ENCODE measurements around the gene FRAS1. TPM values are rescaled to one million over a fixed set of nuclear protein-coding genes. Genes with fewer than 3 reads are reported as not detected.
A peak's percentile ranks its signal among the peaks of the same experiment; 100 is the strongest.
"Not testable (repeated sequence)": the region's sequence is repeated elsewhere in the genome, so short reads cannot be mapped to it uniquely, and the experiment has no call there.

The FRAS1 gene
- total RNA-seq, 8 experiments from 2014 or later: 0.59 to 28.6 (median 5.4) TPM

DNA sequence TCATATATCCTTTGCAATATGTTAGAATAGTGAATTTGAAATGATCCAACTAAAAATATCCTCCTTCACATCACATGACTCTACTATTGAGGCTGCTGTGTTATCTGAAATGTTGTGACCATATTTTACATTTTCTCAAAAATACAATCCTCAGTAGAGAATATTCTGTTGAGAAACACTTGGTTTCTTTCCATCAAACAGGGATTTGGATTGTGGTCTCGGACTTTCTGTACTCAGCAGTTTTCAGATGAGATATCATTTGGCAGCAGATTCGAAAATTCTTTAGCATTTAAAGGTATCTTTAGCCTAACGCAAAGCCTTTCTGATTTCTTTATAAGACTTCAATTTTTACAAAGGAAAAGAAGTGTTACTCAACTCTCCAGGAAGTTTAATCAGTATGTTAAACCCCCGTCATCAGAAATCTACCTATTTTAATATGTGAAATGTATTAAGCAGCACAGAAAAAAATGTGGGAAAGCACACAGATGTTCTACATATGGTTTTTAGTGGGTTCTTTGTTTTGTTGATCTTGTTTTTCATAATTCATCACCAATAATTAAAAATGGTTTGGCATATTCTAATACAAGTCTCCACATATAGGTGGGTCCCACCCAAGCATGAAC lies 439.0 kb downstream of the FRAS1 start:
- in situ Hi-C loops (cut with MboI; ENCODE audit: low pct_unique_long_range_greater_than_20kb in 2 of 9, low sequenced_read_pairs in 9 of 9, unreplicated experiment in 9 of 9): no loop called here

DNA sequence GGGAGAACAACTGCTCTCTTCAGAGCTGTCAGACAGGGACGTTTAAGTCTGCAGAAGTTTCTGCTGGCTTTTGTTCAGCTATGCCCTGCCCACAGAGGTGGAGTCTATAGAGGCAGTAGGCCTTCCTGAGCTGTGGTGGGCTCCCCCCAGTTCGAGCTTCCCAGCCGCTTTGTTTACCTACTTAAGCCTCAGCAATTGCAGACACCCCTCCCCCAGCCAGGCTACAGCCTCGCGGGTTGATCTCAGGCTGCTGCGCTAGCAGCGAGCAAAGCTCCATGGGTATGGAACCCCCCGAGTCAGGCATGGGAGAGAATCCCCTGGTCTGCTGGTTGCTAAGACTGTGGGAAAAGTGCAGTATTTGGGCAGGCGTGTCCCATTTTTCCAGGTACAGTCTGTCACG lies 449.1 kb downstream of the FRAS1 start:
- in situ Hi-C loops (cut with MboI; ENCODE audit: low pct_unique_long_range_greater_than_20kb in 2 of 9, low sequenced_read_pairs in 9 of 9, unreplicated experiment in 9 of 9): loop anchor here in 4 of 9 experiments (25.0 kb wide), 3 partner anchors 444 to 544 kb away; partner anchors contain the start of gene FRAS1 (in 1 of the 4)
- 33 to 100% (median 60%) methylated on average over 1 to 3 of the region's 10 CpGs; no CpG with 5 or more reads in 3 of the 10 experiments for WGBS, 10 experiments
- not testable (repeated sequence) for H3K4me3 ChIP-seq; H3K4me1 ChIP-seq (replicated peaks in 1 of 2); ATAC-seq (replicated peaks in 6 of 8); H3K27ac ChIP-seq

More for the DNA sequence above, 439.0 kb downstream of the FRAS1 start:
- WGBS, 10 experiments: 7 to 100% (median 91%) methylated on average over 1 to 4 of the region's 4 CpGs
- peak in 1 of 8 experiments; percentile 64 for ATAC-seq (replicated peaks in 6 of 8)
- H3K27ac ChIP-seq: no peak overlapping the region
- H3K4me3 ChIP-seq: no peak overlapping the region
- H3K4me1 ChIP-seq (replicated peaks in 1 of 2): no peaks in the 10 kb centered on the region

DNA sequence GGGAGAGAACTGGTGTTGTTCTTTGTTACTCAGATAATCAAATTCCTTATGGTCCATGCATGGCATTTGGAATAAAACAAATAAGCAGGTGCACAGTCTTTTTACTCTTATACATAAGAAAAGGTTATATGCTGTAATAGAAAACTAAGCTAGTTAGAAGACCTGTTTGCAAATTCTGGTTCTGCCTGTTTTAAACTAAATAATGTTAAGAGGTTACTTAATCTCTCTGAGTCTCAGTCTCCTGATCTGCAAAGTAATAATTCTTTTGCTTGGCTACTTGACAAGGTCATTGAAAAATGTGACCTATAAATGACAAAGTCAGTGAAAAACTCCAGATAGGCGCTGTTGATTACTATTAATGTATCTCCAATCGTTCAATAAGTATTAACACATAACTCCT lies 451.9 kb downstream of the FRAS1 start:
- ATAC-seq (replicated peaks in 6 of 8): no peak
- in situ Hi-C loops (cut with MboI; ENCODE audit: low pct_unique_long_range_greater_than_20kb in 2 of 9, low sequenced_read_pairs in 9 of 9, unreplicated experiment in 9 of 9): loop anchor here in 4 of 9 experiments (25.0 kb wide), 3 partner anchors 447 to 547 kb away; partner anchors contain the start of gene FRAS1 (in 1 of the 4)
- 38 to 100% (median 80%) methylated on average over 1 to 2 of the region's 2 CpGs; no CpG with 5 or more reads in 1 of the 10 experiments for WGBS, 10 experiments
- Histone ChIP-seq H3K27ac (no peak overlapping the region), H3K4me3 (no peak overlapping the region), H3K4me1 (replicated peaks in 1 of 2) (no peaks in the 10 kb centered on the region)

DNA sequence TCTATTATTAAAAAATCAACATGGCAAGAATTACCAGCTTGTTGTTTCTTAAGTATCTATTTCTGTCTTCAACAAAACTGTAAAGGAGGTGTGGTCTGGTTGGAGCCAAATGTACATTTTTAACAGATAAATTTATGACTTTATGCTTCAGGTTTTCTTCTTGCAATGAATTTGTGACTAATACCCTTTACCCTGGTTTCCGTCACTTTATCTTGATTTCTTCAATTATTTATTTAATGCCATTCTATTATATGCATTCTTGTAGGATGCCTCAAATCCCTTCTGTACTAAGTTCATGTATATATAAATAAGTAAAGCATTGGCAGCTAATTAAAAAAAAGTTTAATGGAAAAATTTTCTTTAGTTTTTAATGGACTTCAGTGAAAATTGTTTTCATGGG lies 453.0 kb downstream of the FRAS1 start:
- 0 to 100% (median 75%) methylated on average over 1 of the region's 1 CpG; no CpG with 5 or more reads in 4 of the 10 experiments for WGBS, 10 experiments
- Histone ChIP-seq H3K27ac (no peak overlapping the region), H3K4me3 (no peak overlapping the region), H3K4me1 (replicated peaks in 1 of 2) (no peaks in the 10 kb centered on the region)
- no peak for ATAC-seq (replicated peaks in 6 of 8)
- in situ Hi-C loops (cut with MboI; ENCODE audit: low pct_unique_long_range_greater_than_20kb in 2 of 9, low sequenced_read_pairs in 9 of 9, unreplicated experiment in 9 of 9): loop anchor here in 4 of 9 experiments (25.0 kb wide), 3 partner anchors 448 to 548 kb away; partner anchors contain the start of gene FRAS1 (in 1 of the 4)

DNA sequence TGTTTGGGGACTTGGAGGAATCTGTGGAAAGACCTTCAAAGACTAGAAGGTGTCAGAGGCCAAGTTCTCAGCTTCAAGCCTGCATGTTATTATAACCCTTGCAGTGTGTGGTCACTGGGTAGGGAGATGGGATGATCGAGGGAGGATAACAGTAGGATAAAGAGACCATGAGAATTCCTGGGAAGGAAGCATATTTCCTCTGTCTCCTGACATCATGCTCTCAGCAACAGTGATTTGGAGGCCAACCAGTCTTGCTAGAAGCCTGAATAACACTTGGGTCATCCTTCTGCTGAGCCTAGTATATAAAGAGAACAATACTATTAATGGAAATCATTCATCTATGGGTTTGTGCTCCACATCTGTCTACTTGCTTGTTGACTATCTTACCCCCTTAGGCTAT lies 453.6 kb downstream of the FRAS1 start:
- H3K4me3 ChIP-seq: no peak overlapping the region
- 20 to 100% (median 67%) methylated on average over 1 of the region's 1 CpG; no CpG with 5 or more reads in 3 of the 10 experiments for WGBS, 10 experiments
- H3K27ac ChIP-seq: no peak overlapping the region
- no peak for ATAC-seq (replicated peaks in 6 of 8)
- in situ Hi-C loops (cut with MboI; ENCODE audit: low pct_unique_long_range_greater_than_20kb in 2 of 9, low sequenced_read_pairs in 9 of 9, unreplicated experiment in 9 of 9): loop anchor here in 4 of 9 experiments (25.0 kb wide), 3 partner anchors 448 to 548 kb away; partner anchors contain the start of gene FRAS1 (in 1 of the 4)
- no peaks in the 10 kb centered on the region for H3K4me1 ChIP-seq (replicated peaks in 1 of 2)

DNA sequence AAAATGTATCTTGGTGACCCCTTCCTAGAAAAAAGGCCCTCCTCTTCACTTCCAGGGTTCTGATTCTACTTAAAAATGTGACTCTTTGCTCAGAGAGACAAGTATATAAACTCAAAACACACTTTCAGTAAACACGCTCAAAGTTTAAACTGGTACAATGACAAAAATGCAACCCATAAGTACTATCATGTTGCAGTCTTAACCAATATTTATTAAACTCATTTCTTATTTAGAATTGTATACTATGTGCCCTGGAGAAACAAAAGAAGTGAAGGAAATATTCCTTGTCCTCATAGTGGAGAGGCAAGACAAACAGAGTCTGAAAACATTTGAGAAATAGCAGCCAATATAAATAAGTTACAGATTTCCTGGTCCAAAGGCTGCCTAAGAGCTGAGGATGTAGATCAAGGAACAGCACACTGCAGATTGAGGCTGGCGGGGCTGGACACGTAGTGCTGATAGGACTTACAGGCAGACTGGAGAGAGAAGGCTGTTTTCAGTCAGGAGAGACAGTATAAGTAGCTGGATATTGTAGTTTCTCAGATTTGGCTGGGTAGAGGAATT lies 455.3 kb downstream of the FRAS1 start:
- H3K4me3 ChIP-seq: no peak overlapping the region
- WGBS, 10 experiments: 20 to 100% (median 90%) methylated on average over 1 to 3 of the region's 3 CpGs; no CpG with 5 or more reads in 1 of the 10 experiments
- in situ Hi-C loops (cut with MboI; ENCODE audit: low pct_unique_long_range_greater_than_20kb in 2 of 9, low sequenced_read_pairs in 9 of 9, unreplicated experiment in 9 of 9): loop anchor here in 4 of 9 experiments (25.0 kb wide), 3 partner anchors 450 to 550 kb away; partner anchors contain the start of gene FRAS1 (in 1 of the 4)
- H3K4me1 ChIP-seq (replicated peaks in 1 of 2): no peaks in the 10 kb centered on the region
- H3K27ac ChIP-seq: no peak overlapping the region
- ATAC-seq (replicated peaks in 6 of 8): peak in 1 of 8 experiments; percentile 54

DNA sequence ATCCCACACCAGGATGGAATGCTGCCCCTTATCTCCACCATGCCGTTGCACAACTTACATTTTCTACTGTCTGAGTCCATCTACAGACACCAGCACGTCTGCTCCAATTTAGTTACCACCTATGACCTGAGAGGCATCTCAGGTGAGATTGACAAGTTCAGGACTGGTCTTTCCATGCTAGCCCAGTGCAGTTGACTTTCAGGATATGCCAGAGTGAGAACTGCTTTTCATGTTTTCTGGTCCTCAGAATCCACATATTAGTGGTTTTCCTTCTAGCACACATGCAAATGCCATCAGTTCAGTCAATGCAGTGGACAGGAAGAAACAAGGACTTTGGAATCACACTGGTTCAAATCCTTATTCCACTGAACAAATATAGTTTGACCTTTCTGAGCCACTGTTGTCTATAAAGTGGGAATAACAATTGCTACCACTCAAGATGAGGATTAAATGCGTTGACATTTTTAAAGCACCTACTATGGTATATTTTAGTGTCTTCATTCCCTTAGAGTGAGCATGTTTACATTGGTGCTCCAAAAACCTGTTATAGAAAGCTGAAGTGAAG lies 456.4 kb downstream of the FRAS1 start:
- no peak for ATAC-seq (replicated peaks in 6 of 8)
- 80 to 100% (median 93%) methylated on average over 1 to 2 of the region's 3 CpGs; no CpG with 5 or more reads in 4 of the 10 experiments for WGBS, 10 experiments
- no peak overlapping the region for H3K4me3 ChIP-seq
- no peak overlapping the region for H3K27ac ChIP-seq
- H3K4me1 ChIP-seq (replicated peaks in 1 of 2): no peaks in the 10 kb centered on the region
- in situ Hi-C loops (cut with MboI; ENCODE audit: low pct_unique_long_range_greater_than_20kb in 2 of 9, low sequenced_read_pairs in 9 of 9, unreplicated experiment in 9 of 9): loop anchor here in 4 of 9 experiments (25.0 kb wide), 3 partner anchors 451 to 551 kb away; partner anchors contain the start of gene FRAS1 (in 1 of the 4)

DNA sequence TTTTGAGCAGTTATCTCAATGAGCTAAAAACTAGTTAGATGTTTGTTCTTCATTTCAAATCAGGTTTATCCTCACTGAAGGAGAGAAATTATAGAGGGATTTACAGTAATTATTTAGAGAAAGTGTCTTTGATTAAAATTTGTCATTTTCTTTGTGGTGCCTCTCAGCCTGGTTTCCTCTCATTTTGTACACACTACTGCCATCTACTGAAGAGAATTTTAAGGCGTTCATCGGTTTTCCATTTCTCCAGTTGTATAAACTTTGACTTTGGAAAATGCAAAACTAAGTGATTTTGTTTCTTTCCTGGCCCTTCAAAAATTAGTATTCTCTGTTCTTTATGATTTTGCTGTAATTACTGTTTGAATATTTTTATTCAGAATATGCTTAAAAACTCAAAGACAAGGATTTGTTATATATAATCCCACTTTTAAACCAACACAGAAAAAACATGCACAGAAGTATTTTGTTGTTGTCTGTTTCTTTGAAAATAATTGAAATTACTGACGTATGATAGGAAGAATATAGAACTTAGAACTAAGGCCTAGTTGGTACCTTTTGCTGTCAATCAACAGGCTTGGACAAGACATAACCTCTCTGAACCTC lies 460.0 kb downstream of the FRAS1 start:
- in situ Hi-C loops (cut with MboI; ENCODE audit: low pct_unique_long_range_greater_than_20kb in 2 of 9, low sequenced_read_pairs in 9 of 9, unreplicated experiment in 9 of 9): loop anchor here in 4 of 9 experiments (25.0 kb wide), 3 partner anchors 455 to 555 kb away; partner anchors contain the start of gene FRAS1 (in 1 of the 4)
- Histone ChIP-seq H3K4me3 (no peak overlapping the region), H3K4me1 (replicated peaks in 1 of 2) (no peaks in the 10 kb centered on the region), H3K27ac (no peak overlapping the region)
- ATAC-seq (replicated peaks in 6 of 8): peak in 4 of 8 experiments; percentile 36 to 69 (median 54)
- 0 to 32% (median 7%) methylated on average over 3 of the region's 3 CpGs for WGBS, 10 experiments

DNA sequence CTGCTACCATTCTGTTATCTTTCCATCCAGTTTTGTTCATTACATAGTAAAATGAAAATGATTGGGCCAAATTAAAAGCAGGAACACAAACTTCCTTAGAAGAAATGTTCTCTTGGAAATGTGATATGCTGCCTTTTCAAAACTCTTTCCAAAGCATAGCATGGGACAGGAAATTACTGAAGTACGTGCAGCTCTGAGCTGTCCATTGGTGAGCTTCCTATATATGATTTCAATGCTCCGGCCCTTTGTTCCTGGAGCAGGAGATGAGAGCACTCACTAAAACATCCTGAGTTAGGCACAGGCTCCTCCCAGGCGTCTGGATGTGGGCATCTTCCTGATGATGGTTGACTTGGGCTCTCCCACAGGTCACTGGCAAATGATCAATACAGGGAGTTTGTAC lies 461.4 kb downstream of the FRAS1 start:
- 17 to 100% (median 100%) methylated on average over 1 to 2 of the region's 3 CpGs; no CpG with 5 or more reads in 5 of the 10 experiments for WGBS, 10 experiments
- Histone ChIP-seq H3K4me1 (replicated peaks in 1 of 2) (no peaks in the 10 kb centered on the region), H3K27ac (no peak overlapping the region), H3K4me3 (no peak overlapping the region)
- in situ Hi-C loops (cut with MboI; ENCODE audit: low pct_unique_long_range_greater_than_20kb in 2 of 9, low sequenced_read_pairs in 9 of 9, unreplicated experiment in 9 of 9): loop anchor here in 4 of 9 experiments (25.0 kb wide), 3 partner anchors 456 to 556 kb away; partner anchors contain the start of gene FRAS1 (in 1 of the 4)
- ATAC-seq (replicated peaks in 6 of 8): no peak

DNA sequence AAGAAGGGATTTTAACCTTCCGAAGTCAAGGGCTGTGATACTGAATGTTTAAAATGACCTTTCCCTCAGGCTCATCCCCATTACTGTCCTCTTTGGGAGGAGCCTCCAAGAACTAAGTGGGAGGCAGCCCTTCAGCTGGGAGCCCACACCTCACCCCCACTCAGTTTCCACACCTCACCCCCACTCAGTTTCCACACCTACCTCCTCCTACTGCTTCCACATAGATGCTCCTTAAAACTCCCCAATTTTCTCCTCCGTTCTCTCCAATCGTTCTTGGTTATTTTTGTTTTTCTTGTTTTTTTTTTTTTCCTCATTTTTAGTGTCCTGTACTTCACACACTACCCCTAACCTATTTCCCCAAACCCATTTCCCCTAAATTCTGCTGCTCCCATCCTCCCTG lies 462.8 kb downstream of the FRAS1 start:
- in situ Hi-C loops (cut with MboI; ENCODE audit: low pct_unique_long_range_greater_than_20kb in 2 of 9, low sequenced_read_pairs in 9 of 9, unreplicated experiment in 9 of 9): loop anchor here in 4 of 9 experiments (25.0 kb wide), 3 partner anchors 458 to 558 kb away; partner anchors contain the start of gene FRAS1 (in 1 of the 4)
- no peak overlapping the region for H3K27ac ChIP-seq
- WGBS, 10 experiments: 50 to 100% (median 91%) methylated on average over 1 to 3 of the region's 3 CpGs; no CpG with 5 or more reads in 1 of the 10 experiments

DNA sequence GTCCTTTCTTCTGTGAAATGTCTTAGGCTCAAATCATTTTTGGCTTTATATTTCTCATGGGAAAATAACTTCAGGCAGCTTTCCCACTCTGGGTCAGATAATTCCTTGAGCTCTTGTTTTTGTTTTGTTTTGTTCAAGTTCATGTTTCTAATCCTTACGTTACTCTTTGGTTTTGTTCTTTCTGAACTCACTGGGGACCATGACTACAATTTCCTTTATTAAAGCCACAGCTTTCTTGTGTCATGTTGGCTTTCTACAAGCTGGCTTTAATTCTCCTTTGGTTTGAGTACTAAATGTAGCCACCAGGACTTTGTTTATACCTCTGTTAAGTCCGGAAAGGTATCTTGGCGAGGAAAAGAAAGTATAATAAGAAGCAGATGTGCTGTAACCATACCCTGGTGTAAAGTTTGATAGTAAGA lies 463.7 kb downstream of the FRAS1 start:
- no peaks in the 10 kb centered on the region for H3K4me1 ChIP-seq (replicated peaks in 1 of 2)
- in situ Hi-C loops (cut with MboI; ENCODE audit: low pct_unique_long_range_greater_than_20kb in 2 of 9, low sequenced_read_pairs in 9 of 9, unreplicated experiment in 9 of 9): loop anchor here in 4 of 9 experiments (25.0 kb wide), 3 partner anchors 459 to 559 kb away; partner anchors contain the start of gene FRAS1 (in 1 of the 4)
- 15 to 100% (median 89%) methylated on average over 1 to 3 of the region's 3 CpGs; no CpG with 5 or more reads in 1 of the 10 experiments for WGBS, 10 experiments
- no peak overlapping the region for H3K27ac ChIP-seq
- no peak for ATAC-seq (replicated peaks in 6 of 8)
- no peak overlapping the region for H3K4me3 ChIP-seq

More for the DNA sequence above, 462.8 kb downstream of the FRAS1 start:
- no peaks in the 10 kb centered on the region for H3K4me1 ChIP-seq (replicated peaks in 1 of 2)
- ATAC-seq (replicated peaks in 6 of 8): no peak
- H3K4me3 ChIP-seq: no peak overlapping the region

DNA sequence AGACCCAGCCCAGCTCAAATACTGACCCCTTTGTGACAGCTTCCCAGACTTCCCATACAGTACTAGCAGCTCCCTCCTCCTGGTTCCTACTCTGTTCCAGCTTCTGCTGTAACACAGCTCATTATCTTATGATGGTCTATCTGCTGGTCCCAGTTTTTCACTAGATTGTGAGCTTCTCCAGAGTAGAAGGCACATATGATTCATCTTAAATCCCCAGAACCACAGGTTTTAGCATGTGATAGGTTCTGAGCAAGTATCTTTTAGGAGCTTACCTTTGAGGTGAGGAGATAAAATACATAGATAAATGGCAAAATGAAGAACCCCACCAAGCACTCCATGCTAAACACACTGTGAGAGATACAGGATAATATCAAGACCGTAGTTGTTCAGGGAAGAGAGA lies 466.9 kb downstream of the FRAS1 start:
- no peak for ATAC-seq (replicated peaks in 6 of 8)
- in situ Hi-C loops (cut with MboI; ENCODE audit: low pct_unique_long_range_greater_than_20kb in 2 of 9, low sequenced_read_pairs in 9 of 9, unreplicated experiment in 9 of 9): loop anchor here in 4 of 9 experiments (25.0 kb wide), 3 partner anchors 462 to 562 kb away; partner anchors contain the start of gene FRAS1 (in 1 of the 4)
- WGBS, 10 experiments: 0 to 100% (median 50%) methylated on average over 1 of the region's 1 CpG; no CpG with 5 or more reads in 3 of the 10 experiments

More for the DNA sequence above, 466.9 kb downstream of the FRAS1 start:
- no peak overlapping the region for H3K4me3 ChIP-seq
- no peak overlapping the region for H3K27ac ChIP-seq
- no peaks in the 10 kb centered on the region for H3K4me1 ChIP-seq (replicated peaks in 1 of 2)
